Neutrophil (primary cell): ENCODE measurements around the gene ARHGEF25.

ENCODE experiments used
- H3K27ac ChIP-seq: fragments of 200-600 bp; sonication (generic); 2 replicates; pipeline ENCODE4 v1.5.1; 2016; ENCODE audit warnings: mild to moderate bottlenecking, moderate library complexity
- H3K27me3 ChIP-seq: fragments of 200-600 bp; sonication (generic); 2 replicates; pipeline ENCODE4 v1.6.0; 2016; ENCODE audit warnings: mild to moderate bottlenecking
- H3K36me3 ChIP-seq: fragments of 200-600 bp; sonication (generic); 2 replicates; pipeline ENCODE4 v1.5.1; 2017
- H3K4me1 ChIP-seq, 2 experiments: fragments of 200-600 bp in 1 of 2; sonication (generic) in 1 of 2; 1 replicate in 1 of 2; 2 replicates in 1 of 2; pipeline versions ENCODE4 v1.5.1 to v1.6.1; 2013 to 2016; ENCODE audit warnings: low read depth in 1 of 2, low read length in 1 of 2, mild to moderate bottlenecking in 1 of 2, moderate library complexity in 1 of 2; ENCODE audit not compliant: control insufficient read depth in 1 of 2, insufficient read depth in 1 of 2
- H3K4me3 ChIP-seq, 2 experiments: fragments of 200-600 bp in 1 of 2; sonication (generic) in 1 of 2; 1 replicate in 1 of 2; 2 replicates in 1 of 2; pipeline ENCODE4 v1.5.1; 2013 to 2016; ENCODE audit warnings: low read depth in 1 of 2, low read length in 1 of 2, mild to moderate bottlenecking in 1 of 2, moderate library complexity in 1 of 2
- H3K9me3 ChIP-seq: fragments of 200-600 bp; sonication (generic); 2 replicates; pipeline ENCODE4 v1.5.1; 2016
- CTCF ChIP-seq: fragments of 200-600 bp; sonication (generic); IDR thresholded peaks from 2 replicates; pipeline ENCODE4 v1.5.1; 2016; ENCODE audit warnings: antibody characterized with exemption

The ARHGEF25 gene

GRCh38 chr12:57603815-57604453 is 7.3 kb upstream of the ARHGEF25 start:
- TF ChIP-seq CTCF, result no peak
- H3K27me3 ChIP-seq, result peaks cover 56% of the 10 kb centered on the region
- H3K9me3 ChIP-seq, result no peaks in the 10 kb centered on the region
- no peak overlapping the region for H3K27ac ChIP-seq
- peaks cover 0 to 9% of the 10 kb centered on the region in 2 experiments for H3K4me1 ChIP-seq
- peaks cover 41% of the 10 kb centered on the region for H3K36me3 ChIP-seq
- H3K4me3 ChIP-seq, result no peak overlapping the region

DNA sequence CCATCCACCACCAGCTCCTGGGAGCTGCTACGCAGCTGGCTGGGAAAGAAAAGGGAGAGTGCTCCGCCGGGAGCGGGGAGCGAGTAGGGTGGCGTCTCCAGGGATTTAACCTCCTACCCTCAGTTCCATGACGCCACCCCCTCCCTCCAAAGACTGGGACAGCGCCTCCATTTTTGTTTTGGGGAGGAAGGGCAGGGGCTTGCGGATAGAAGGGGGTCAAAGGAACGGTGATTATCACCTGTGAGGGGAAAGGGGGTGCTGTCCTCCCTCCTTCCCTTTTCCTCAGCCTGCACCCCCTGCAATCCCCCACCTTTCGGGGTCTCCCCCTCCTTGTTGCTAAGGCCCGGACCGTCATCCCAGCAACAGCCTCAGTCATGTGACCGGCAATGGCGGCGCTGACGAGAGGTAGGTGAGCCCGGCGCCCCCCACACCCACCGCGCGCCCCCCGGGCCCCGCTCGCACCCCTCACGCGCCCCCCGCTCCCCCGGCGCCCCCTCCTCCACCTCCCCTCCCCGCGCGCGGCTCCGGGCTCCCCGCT is 6.7 kb upstream of the ARHGEF25 start, which contains the start of gene DTX3:
DTX3 (plus strand) TSS at position 371 of the 538 bp plus-strand sequence. CDS start 1,694 bp downstream, outside the sequence.
- peak within 1 kb of the TSS in 1 of 2 experiments; percentile 29 for H3K4me3 ChIP-seq
- no peak within 1 kb of the TSS for H3K27ac ChIP-seq
- peaks cover 0 to 9% of the 10 kb centered on the region in 2 experiments for H3K4me1 ChIP-seq
- no peaks in the 10 kb centered on the region for H3K9me3 ChIP-seq
- peaks cover 35% of the 10 kb centered on the region for H3K36me3 ChIP-seq
- H3K27me3 ChIP-seq, result peaks cover 62% of the 10 kb centered on the region
- no peak for TF ChIP-seq CTCF

GRCh38 chr12:57604992-57605810 is 6.0 kb upstream of the ARHGEF25 start:
- Histone ChIP-seq H3K27ac (no peak overlapping the region), H3K4me1 (peaks cover 0 to 9% of the 10 kb centered on the region in 2 experiments), H3K9me3 (no peaks in the 10 kb centered on the region), H3K36me3 (peaks cover 28% of the 10 kb centered on the region), H3K4me3 (peak overlapping the region in 1 of 2 experiments; percentile 29), H3K27me3 (peaks cover 69% of the 10 kb centered on the region)
- no peak for TF ChIP-seq CTCF

DNA sequence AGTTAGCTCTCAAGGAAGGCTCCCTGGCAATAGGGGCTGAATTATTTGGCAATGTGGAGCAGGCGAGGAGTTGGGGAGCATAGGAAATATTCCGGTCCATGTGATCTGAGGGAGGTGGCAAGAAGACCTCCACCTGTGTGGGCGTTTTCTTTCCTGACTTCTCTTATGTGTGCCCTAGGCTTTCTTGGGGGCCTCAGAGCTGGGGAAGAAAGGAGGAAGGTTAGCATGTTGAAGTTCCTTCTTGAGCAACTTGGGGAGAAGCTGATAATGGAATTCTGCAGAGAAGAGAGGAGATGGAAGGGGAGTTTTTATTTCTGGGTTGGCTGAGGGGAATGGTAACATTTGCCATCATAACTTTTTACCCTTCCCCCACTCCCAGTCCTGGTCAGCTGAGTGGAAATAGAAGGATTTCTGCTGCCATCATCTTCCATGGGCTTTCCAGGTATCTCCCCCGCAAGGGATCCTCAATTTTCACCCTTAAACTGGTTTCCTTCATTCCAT is 5.4 kb upstream of the ARHGEF25 start:
- TF ChIP-seq CTCF, result no peak
- Histone ChIP-seq H3K27me3 (peaks cover 75% of the 10 kb centered on the region), H3K4me3 (no peak overlapping the region), H3K9me3 (no peaks in the 10 kb centered on the region), H3K36me3 (peaks cover 21% of the 10 kb centered on the region), H3K4me1 (peaks cover 0 to 12% of the 10 kb centered on the region in 2 experiments), H3K27ac (no peak overlapping the region)

- Histone ChIP-seq H3K36me3 (peaks cover 16% of the 10 kb centered on the region), H3K27me3 (peaks cover 81% of the 10 kb centered on the region), H3K4me1 (peaks cover 0 to 17% of the 10 kb centered on the region in 2 experiments), H3K27ac (no peak overlapping the region), H3K9me3 (no peaks in the 10 kb centered on the region), H3K4me3 (no peak overlapping the region)
- TF ChIP-seq CTCF, result no peak
Measured at GRCh38 chr12:57606399-57606798, 4.8 kb upstream of the ARHGEF25 start.
